Stimulated activated CD4-positive, alpha-beta T cell treated with anti-CD3 and anti-CD28 coated beads, Interleukin-4, amount 100 ng/mL, for 4 hours (primary cell): Measurements from ENCODE around the gene PIK3R2.
"Not testable (repeated sequence)": the region's sequence is repeated elsewhere in the genome, so short reads cannot be mapped to it uniquely, and the experiment has no call there.

ENCODE experiments used
- DNase-seq, 2 experiments: peaks; one replicate each; pipeline ENCODE4 v3.0.0-alpha.2; 2020

Gene PIK3R2

GRCh38 chr19:18152817-18153555 lies at the start of gene PIK3R2:
PIK3R2 (plus strand) TSS chr19:18153163; CDS start chr19:18155880, 2,717 bp downstream.
- DNase-seq = peak; percentile 99 to 100

DNA sequence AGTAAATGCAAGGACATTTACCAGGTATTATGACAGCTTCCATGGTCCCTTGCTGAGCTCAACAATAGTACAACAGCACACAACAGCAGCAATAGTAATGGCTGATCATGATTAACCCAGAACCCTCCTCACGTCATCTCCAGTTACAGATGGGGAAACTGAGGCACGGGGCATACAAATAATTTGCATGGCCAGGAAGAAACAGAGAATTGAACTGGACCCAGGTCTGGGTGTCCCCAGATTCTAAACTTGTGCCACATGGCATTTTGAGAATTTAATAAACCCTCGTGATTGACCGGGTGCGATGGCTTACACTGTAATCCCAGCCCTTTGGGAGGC lies 48.2 kb upstream of the PIK3R2 start:
- no peak for DNase-seq

GRCh38 chr19:18105259-18105658 lies 47.7 kb upstream of the PIK3R2 start:
- not testable (repeated sequence) for DNase-seq

- DNase-seq = no peak
Observed at GRCh38 chr19:18107235-18107634, 45.7 kb upstream of the PIK3R2 start.

DNA sequence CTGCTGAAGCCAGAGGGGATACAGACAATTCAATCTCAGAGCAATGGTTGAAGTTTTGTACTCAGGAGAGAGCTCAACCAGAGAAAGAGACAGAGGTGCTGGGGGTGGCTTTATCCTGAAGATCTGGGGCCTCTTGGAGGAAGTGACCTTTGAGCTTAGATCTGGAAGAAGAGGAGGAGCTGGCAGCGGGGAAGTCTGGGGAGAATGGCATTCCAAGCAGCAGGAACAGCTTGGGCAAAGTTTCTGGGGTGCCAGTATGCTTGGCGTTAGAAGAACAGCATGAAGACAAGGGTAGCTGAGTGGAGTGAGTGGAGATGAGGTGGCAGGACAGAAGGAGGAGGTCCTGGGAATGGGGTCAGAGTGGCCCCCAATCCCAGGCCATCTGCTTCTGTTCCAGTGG lies 44.1 kb upstream of the PIK3R2 start:
- DNase-seq = no peak

DNA sequence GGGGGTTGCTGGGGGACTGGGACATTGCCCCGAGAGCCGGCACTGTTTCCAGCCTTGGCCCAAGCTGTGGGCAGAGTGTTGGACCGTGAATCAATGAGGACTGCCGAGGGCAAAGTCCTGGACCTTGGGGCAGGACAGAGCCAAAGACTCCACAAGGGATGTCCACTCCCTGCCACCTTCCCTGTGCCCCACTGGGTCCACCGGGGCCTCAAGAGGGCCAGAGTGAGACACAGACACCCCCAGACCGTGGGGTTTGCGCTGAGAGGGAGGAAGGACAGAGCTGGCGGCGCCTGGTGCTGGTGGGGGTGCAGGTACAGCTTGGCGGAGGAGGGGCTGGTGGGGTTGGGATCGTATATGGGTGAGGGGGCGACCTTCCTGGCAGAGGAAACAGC lies 43.6 kb upstream of the PIK3R2 start:
- no peak for DNase-seq

GRCh38 chr19:18109733-18110608 lies 43.0 kb upstream of the PIK3R2 start:
- DNase-seq = peak; percentile 40 to 67

DNA sequence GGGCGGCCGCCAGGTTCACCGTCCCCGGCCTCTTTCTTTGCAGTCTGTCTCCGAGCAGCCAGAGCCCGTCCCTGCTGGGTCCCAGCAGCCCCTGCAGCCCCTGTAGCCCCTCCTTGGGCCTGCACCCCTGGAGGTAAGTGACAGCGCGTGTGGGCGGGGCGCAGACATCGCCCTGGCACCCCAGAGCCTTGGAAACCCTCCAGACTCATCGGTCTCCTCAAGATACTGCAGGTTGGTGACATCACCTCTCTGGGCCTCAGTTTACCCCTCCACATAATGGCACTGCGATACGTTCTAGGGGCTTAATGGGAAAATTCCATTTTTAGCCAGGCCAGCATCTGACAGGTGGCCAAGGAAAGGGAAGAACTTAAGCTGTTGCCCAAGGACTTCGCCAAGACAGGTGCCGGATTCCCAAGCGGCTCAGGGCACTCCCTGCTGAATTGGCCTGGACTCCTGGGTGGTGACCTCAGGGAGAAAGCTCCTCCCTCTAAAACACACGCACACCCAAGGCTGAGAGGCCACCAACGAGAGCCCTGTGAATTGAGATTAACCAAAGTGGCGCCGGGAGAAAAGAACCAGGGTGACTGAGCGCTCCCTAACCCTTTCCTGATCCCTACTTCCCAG lies 42.2 kb upstream of the PIK3R2 start:
- DNase-seq = no peak

- peak; percentile 73 to 83 for DNase-seq
Observed at GRCh38 chr19:18112989-18113478, 39.9 kb upstream of the PIK3R2 start.

DNA sequence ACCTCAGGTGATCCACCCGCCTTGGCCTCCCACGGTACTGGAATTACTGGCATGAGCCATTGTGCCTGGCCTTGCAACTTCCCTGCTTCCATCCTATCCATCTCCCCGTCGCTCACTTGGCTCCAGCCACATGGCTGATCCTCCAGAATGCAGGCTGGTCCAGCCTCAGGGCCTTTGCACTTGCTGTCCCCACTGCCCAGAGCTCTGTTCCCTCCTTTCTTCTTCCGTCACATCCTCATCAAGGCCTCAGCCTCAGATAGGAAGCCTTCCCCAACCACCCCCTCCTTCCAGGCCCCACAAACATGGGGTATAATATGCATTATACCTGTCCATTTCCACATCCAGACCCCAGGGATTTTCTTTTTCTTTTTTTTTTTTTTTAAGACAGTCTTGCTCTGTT lies 39.1 kb upstream of the PIK3R2 start:
- no peak for DNase-seq

DNA sequence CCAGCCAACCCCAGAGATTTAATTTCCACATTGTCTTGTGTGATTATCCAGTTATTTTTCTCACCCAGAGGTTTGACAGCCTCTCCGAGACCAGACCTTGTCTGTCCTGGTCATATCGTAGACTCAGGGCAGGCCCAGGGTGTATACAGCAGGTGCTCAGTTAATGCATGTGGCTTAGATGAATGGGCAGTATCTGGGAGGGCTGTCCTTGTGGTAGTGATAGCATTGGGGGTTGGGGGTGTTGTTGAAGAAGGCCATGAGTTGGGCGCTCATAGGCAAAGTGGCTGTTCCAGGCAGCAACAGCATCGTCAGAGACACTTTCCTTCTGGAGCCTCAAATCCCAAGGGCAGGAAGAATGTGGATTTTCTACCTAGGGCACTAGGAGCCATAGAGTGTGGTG lies 38.5 kb upstream of the PIK3R2 start:
- no peak for DNase-seq

DNA sequence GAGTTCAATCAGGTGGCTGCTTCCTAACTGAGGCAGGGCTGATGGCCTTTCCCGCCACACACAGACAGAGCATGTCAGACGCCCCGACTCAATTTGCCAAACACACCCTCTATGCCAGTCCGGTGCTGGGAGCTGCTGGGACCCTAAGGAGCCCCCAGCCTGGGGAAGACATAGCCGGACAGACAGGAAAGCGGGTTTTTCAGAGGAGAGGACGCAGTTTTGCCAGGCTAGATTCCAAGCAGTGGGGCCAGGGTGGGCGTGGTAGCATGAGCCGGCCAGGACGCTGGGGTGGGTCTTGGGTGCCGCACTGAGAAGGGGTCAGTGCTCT lies 35.6 kb upstream of the PIK3R2 start:
- no peak for DNase-seq

DNA sequence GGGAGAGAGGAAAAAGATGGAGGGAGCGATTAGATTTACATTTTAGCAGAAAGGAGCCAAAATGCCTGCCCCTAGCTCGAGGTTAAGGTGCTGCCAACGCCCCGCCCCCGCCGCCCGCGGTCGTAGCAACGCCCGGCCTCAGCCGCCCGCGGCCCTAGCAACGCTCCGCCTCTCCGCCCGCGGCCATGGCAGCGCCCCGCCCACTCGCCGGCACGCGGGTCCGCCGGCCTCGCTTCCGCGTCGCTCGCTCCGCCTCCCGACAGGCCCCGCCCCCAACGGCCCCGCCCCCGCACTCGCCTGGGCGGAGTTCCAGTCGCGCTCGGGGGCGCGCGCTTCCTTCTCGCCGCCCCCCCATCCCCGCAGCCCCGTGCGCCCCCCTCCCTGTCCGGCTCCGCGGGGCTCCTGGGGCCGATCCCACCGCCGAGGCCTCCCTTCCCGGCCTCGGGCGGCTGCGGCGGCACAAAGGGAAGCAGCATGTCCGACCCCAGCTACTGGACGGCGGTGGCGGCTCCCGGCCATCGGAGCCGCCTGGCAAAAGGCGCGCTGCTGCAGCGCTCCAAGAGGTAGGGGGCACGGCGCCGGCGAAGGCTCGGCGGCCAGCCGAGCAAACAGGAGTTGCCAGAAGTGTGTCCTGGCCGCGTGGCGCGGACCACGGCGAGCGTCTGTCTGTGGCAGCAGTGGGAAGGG lies 35.1 kb upstream of the PIK3R2 start:
- peak; percentile 94 to 97 for DNase-seq

GRCh38 chr19:18118420-18119012 lies 34.4 kb upstream of the PIK3R2 start:
- no peak for DNase-seq

- DNase-seq = peak; percentile 29 to 53
Observed at GRCh38 chr19:18119013-18119716, 33.8 kb upstream of the PIK3R2 start.

DNA sequence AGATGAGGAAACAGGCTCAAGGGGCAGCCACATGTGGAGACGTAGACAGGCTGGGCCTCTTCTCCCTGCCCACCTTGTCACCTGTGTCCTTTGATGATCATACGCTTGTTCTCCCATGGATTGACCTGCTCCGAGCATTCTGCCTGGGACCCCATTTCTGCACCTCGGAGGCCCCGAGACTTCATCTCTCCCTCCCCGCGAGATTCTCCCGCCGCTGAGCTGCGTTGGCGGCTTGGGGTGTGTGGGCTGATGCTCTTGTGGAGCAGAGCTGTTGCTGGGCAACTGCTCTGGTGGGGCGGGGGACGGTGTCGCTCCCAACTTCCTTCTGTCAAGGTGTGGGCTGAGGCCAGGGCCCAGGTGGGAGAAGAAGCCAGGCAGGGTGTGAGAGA lies 33.3 kb upstream of the PIK3R2 start:
- peak; percentile 50 to 78 for DNase-seq

- no peak for DNase-seq
Observed at GRCh38 chr19:18120127-18120526, 32.8 kb upstream of the PIK3R2 start.

DNA sequence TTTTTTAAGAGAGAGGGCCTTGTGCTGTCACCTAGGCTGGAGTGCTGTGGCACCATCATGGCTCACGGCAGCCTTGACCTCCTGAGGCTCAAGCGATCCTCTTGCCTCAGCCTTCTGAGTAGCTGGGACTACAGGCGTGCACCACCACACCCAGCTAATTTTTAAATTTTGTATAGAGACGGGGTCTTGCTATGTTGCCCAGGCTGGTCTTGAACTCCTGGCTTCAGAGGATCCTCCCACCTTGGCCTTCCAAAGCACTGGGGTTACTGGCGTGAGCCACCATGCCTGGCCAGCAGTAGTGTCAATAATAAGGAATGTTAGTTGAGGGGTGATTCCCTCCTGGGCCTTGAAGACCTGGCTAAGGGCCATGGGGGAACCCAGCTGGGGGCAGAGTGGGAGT lies 31.8 kb upstream of the PIK3R2 start:
- DNase-seq = no peak

- DNase-seq = no peak
Observed at GRCh38 chr19:18122424-18122823, 30.5 kb upstream of the PIK3R2 start.

GRCh38 chr19:18122860-18123795 lies 29.8 kb upstream of the PIK3R2 start:
- no peak for DNase-seq

DNA sequence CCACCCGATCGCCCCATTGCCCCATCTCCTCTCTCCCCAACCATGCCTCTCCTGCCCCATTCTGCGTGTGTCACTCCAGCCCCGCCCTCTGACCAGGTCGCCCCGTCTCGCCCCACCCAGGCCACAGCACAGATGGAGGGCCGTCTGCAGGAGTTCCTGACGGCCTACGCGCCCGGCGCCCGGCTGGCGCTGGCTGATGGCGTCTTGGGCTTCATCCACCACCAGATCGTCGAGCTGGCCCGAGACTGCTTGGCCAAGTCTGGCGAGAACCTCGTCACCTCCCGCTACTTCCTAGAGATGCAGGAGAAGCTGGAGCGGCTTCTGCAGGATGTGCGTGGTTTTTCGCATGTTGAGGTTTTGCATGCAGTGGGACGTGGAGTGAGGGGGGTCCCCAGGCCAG lies 29.1 kb upstream of the PIK3R2 start:
- DNase-seq = no peak
